Mucosa of descending colon (tissue), 3 donors: ENCODE data around the gene CHCHD5. TPM values are rescaled to one million over a fixed set of nuclear protein-coding genes. Genes with fewer than 3 reads are reported as not detected.
"Not testable (repeated sequence)": the region's sequence is repeated elsewhere in the genome, so short reads cannot be mapped to it uniquely, and the experiment has no call there.

ENCODE experiments used
- ATAC-seq: fragments of 200-7000 bp; cut with Tn5 transposase; one replicate; pipeline ENCODE4 v1.9.1; 2020; ENCODE audit warnings: mild to moderate bottlenecking, moderate library complexity
- DNase-seq, 3 donors: peaks; one replicate each; pipeline ENCODE4 v3.0.0-alpha.2; 2020
- H3K36me3 ChIP-seq: fragments of 200-600 bp; one replicate; pipeline ENCODE4 v1.8.0; 2021; ENCODE audit warnings: low read depth, mild to moderate bottlenecking
- H3K4me1 ChIP-seq: fragments of 200-600 bp; one replicate; pipeline ENCODE4 v1.8.0; 2021; ENCODE audit warnings: low read depth, mild to moderate bottlenecking
- H3K4me3 ChIP-seq: fragments of 200-600 bp; one replicate; pipeline ENCODE4 v1.8.0; 2021; ENCODE audit warnings: mild to moderate bottlenecking
- H3K9me3 ChIP-seq: fragments of 200-600 bp; one replicate; pipeline ENCODE4 v1.8.0; 2021; ENCODE audit warnings: mild to moderate bottlenecking
- intact Hi-C, 2 donors: fragments of 100-400 bp; cut with DNase I in 1 of 2; cut with micrococcal nuclease in 1 of 2; formaldehyde crosslinking; loops; one replicate each; pipeline versions ENCODE4 v1.11.0 to v1.11.1; 2022; cut with DNase I, micrococcal nuclease
- total RNA-seq, 3 donors: library from RNA; stranded (reverse); fragmentation: NEBNext Ultra II Directional in 2 of 3; extraction: Animal tissue kit (Norgen Biotek cat#: 25700) in 2 of 3; gene quantifications; one replicate each; pipeline versions ENCODE4 v1.2.1 to v1.2.4, GENCODE V29; 2021 to 2023
- TF ChIP-seq, protein P1 (sequence below): fragments of 200-600 bp; IDR thresholded peaks from one replicate; pipeline ENCODE4 v1.8.0; 2022; ENCODE audit warnings: antibody characterized with exemption, mild to moderate bottlenecking
- donor health status: DM: no; HTN: no; CAD: no; lungs with moderate emphysema.
- donor health status: DM: no; HTN: no; CAD: no.
- donor health status: DM: no; HTN: yes; CAD: no.

The CHCHD5 gene
- total RNA-seq, 3 donors from 2014 or later: 20.9 to 28.8 (median 26.1) TPM

DNA sequence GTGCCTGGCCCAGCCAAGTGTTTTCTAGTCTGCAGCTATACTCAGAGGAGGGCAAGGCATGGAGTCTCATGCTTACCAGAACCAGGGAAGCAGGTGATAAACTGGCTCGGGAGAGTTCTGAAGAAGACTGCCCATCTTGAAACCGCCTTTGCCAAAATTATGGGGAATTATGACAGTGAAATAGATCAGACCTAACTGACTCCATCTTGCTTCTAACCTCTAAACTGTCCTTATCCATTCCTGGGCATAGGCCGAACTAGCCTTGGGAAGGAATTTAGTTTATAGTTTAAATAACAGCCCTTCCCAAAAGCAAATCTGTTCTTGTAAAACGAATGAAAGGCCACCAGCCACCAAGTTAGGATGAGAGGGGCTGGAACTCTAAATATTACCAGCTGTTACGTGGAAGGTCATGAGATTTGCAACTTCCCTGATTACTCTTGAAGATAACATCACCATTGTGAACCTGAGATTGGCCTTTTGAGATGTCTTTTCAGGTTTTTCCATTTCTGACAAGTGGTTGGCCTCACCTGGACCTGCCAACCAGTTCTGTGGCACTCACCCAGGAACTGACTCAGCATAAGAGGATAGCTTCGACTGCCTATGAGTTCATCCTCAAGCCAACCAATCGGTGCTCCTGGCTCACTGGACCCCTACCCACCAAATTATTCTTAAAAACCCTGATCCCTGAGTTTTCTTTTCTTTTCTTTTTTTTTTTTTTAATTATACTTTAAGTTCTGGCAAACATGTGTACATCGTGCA is 23.4 kb downstream of the CHCHD5 start:
- no peaks in the 10 kb centered on the region for H3K9me3 ChIP-seq
- no peaks in the 10 kb centered on the region for H3K36me3 ChIP-seq
- TF ChIP-seq, protein P1, sequence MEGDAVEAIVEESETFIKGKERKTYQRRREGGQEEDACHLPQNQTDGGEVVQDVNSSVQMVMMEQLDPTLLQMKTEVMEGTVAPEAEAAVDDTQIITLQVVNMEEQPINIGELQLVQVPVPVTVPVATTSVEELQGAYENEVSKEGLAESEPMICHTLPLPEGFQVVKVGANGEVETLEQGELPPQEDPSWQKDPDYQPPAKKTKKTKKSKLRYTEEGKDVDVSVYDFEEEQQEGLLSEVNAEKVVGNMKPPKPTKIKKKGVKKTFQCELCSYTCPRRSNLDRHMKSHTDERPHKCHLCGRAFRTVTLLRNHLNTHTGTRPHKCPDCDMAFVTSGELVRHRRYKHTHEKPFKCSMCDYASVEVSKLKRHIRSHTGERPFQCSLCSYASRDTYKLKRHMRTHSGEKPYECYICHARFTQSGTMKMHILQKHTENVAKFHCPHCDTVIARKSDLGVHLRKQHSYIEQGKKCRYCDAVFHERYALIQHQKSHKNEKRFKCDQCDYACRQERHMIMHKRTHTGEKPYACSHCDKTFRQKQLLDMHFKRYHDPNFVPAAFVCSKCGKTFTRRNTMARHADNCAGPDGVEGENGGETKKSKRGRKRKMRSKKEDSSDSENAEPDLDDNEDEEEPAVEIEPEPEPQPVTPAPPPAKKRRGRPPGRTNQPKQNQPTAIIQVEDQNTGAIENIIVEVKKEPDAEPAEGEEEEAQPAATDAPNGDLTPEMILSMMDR: no peak
- intact Hi-C loops: no loop called here
- ATAC-seq: no peak
- H3K4me3 ChIP-seq: no peak overlapping the region
- H3K4me1 ChIP-seq: no peaks in the 10 kb centered on the region
- no peak for DNase-seq

DNA sequence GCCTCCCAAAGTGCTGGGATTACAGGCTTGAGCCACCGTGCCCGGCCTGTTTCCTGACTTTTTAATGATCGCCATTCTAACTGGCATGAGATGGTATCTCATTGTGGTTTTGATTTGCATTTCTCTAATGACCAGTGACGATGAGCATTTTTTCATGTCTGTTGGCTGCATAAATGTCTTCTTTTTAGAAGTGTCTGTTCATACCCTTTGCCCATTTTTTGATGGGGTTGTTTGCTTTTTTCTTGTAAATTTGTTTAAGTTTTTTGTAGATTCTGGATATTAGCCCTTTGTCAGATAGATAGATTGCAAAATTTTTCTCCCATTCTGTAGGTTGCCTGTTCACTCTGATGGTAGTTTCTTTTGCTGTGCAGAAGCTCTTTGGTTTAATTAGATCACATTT is 24.9 kb downstream of the CHCHD5 start:
- intact Hi-C loops, ATAC-seq, DNase-seq, H3K4me1 ChIP-seq, H3K36me3 ChIP-seq, H3K4me3 ChIP-seq, H3K9me3 ChIP-seq: not testable (repeated sequence)

DNA sequence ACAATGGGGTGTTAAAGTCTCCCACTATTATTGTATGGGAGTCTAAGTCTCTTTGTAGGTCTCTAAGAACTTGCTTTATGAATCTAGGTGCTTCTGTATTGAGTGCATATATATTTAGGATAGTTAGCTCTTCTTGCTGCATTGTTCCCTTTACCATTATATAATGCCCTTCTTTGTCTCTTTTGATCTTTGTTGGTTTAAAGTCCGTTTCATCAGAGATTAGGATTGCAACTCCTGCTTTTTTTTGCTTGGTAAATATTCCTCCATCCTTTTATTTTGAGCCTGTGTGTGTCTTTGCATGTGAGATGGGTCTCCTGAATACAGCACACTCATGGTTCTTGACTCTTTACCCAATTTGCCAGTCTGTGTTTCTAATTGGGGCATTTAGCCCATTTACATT is 27.9 kb downstream of the CHCHD5 start:
- H3K36me3 ChIP-seq, H3K9me3 ChIP-seq, H3K4me1 ChIP-seq, H3K4me3 ChIP-seq, intact Hi-C loops, ATAC-seq, DNase-seq: not testable (repeated sequence)

DNA sequence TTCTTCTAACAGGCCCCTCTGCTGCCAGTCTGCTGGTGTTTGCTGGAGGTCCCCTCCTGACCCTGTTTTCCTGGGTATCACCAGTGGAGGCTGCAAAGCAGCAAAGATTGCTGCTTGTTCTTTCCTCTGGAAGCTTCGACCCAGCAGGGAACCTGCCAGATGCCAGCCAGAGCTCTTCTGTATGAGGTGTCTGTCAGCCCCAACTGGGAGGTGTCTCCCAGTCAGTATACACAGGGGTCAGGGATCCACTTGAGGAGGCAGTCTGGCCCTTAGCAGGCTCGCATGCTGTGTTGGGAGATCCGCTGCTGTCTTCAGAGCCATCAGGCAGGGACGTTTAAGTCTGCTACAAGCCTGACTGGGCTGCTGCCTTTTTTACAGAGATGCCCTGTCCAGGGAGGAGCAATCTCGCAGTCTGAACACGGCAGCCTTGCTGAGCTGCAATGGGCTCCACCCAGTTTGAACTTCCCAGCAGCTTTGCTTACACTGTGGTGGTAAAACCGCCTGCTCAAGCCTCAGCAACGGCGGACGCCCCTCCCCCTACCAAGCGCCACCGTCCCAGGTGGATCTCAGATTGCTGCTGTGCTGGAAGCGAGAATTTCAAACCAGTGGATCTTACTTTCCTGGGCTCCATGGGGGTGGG is 29.9 kb downstream of the CHCHD5 start:
- Histone ChIP-seq H3K4me3 (no peak overlapping the region), H3K36me3 (no peaks in the 10 kb centered on the region), H3K4me1 (no peaks in the 10 kb centered on the region), H3K9me3 (no peaks in the 10 kb centered on the region)
- TF ChIP-seq, protein P1: no peak
- intact Hi-C loops: no loop called here
- DNase-seq: peak in 2 of 3 donors; percentile 56 to 57
- peak; percentile 89 for ATAC-seq

DNA sequence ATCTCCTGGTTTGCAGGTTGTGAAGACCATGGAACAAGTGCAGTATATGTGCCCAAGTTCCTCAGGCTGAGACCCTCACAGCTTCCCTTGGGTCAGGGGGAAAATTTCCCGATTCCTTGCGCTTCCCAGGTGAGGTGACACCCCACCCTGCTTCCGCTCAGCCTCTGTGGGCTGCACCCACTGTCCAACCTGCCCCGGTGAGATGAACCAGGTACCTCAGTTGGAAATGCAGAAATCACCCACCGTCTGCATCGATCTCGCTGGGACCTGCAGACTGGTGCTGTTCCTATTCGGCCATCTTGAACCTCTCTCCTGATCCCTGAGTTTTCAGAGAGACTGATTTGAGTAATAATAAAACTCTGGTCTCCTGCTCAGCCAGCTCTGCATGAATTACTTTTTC is 30.6 kb downstream of the CHCHD5 start:
- H3K36me3 ChIP-seq: no peaks in the 10 kb centered on the region
- H3K9me3 ChIP-seq: no peaks in the 10 kb centered on the region
- intact Hi-C loops: no loop called here
- no peak overlapping the region for H3K4me3 ChIP-seq
- no peaks in the 10 kb centered on the region for H3K4me1 ChIP-seq
- TF ChIP-seq, protein P1: no peak
- no peak for ATAC-seq
- DNase-seq: no peak

DNA sequence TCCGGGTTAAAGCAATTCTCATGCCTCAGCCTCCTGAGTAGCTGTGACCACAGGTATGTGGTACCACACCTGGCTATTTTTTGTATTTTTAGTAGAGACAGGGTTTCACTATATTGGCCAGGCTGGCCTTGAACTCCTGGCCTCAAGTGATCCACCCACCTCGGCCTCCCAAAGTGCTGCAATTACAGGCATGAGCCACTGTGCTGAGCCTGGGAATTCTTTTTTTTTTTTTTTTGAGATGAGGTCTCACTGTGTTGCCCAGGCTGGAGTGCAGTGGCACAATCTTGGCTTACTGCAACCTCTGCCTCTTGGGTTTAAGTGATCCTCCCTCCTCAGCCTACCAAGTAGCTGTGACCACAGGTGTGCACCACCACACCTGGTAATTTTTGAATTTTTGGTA is 31.4 kb downstream of the CHCHD5 start:
- DNase-seq, H3K4me1 ChIP-seq, H3K36me3 ChIP-seq, H3K4me3 ChIP-seq, ATAC-seq, intact Hi-C loops, H3K9me3 ChIP-seq: not testable (repeated sequence)

DNA sequence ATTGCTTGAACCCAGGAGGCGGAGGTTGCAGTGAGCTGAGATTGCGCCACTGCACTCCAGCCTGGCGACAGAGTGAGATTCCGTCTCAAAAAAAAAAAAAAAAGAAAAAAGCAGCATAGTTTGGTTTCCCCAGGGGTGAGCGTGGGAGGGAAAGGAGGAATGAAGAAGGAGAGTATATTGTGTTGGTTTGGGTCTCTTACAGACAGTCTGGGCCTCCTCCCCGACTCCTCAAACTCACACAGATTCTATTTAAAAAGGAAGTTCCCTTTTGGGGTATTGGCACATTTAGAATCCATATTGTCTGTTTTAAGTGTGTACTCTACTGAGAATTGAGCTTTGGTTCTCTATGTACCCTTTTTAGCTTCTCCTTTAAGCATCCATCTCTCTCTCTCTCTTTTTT is 34.0 kb downstream of the CHCHD5 start:
- Histone ChIP-seq H3K9me3 (no peaks in the 10 kb centered on the region), H3K36me3 (no peaks in the 10 kb centered on the region), H3K4me3 (no peak overlapping the region), H3K4me1 (no peaks in the 10 kb centered on the region)
- no peak for DNase-seq
- TF ChIP-seq, protein P1: no peak
- no peak for ATAC-seq
- intact Hi-C loops: no loop called here
